Stimulated activated memory B cell treated with anti-CD40 and anti-IgM and Interleukin-4, amounts not matched to agents 10 μg/mL and 1 μg/mL and 100 μg/mL, for 72 hours (primary cell): ENCODE measurements around the gene GCH1.
"Not testable (repeated sequence)": the region's sequence is repeated elsewhere in the genome, so short reads cannot be mapped to it uniquely, and the experiment has no call there.

Source experiments
- ATAC-seq: fragments of 150-1000 bp; cut with Tn5 transposase; 2 replicates; pipeline ENCODE4 v1.10.0; 2021
- H3K27ac Mint-ChIP-seq: one replicate; pipeline ENCODE4 v1.8.0; 2022; ENCODE audit warnings: mild to moderate bottlenecking, mixed read lengths
- H3K27me3 Mint-ChIP-seq: one replicate; pipeline ENCODE4 v1.8.0; 2022; ENCODE audit warnings: mixed read lengths
- H3K36me3 Mint-ChIP-seq: one replicate; pipeline ENCODE4 v1.8.0; 2022; ENCODE audit warnings: mixed read lengths
- H3K4me1 Mint-ChIP-seq: one replicate; pipeline ENCODE4 v1.8.0; 2022; ENCODE audit warnings: mixed read lengths
- H3K4me3 Mint-ChIP-seq: one replicate; pipeline ENCODE4 v1.8.0; 2022; ENCODE audit warnings: mild to moderate bottlenecking, moderate library complexity, mixed read lengths
- H3K9me3 Mint-ChIP-seq: one replicate; pipeline ENCODE4 v1.8.0; 2022; ENCODE audit warnings: mixed read lengths

Gene GCH1

DNA sequence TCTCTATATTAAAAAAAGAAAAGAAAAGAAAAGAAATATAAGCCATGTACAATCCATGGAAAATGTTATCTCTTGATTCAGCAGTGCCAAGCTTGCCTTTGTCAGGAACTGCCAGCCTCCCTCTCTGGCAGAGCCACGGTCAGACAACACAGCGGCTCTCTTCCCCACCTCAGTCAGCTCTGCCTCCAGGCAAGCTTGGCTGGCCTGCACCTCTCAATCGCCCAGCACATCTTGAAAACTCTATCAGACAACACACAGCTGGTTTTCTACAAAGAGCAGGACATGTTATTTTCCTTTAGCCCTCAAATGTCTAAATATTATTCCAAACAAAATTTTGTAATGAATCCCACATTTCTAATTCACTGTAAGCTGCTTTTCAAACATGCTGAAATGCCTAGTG lies 20.0 kb upstream of the GCH1 start:
- Mint-ChIP-seq H3K36me3 (no peaks in the 10 kb centered on the region), H3K4me3 (no peak overlapping the region), H3K27ac (no peak overlapping the region), H3K4me1 (no peaks in the 10 kb centered on the region), H3K9me3 (no peaks in the 10 kb centered on the region), H3K27me3 (no peaks in the 10 kb centered on the region)
- no peak for ATAC-seq

DNA sequence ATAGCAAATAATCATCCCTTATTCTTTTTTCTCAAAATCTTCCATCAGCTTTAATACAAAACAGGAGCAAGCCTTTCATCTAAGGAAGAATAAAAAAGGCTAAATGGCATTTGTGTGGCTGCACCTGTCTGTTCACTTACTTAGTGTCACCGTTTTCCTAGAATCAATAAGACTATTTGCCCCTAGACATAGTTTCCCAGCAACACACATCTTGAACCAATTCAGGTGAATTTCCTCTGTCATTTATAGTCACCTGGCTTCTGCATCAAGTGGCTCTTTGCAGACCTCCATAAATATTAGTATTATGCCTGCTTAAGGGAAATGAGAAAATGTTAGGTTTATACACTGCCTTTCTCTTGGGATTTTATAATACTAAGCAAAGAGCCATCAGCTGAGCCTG lies 17.4 kb upstream of the GCH1 start:
- Mint-ChIP-seq H3K27ac (no peak overlapping the region), H3K9me3 (no peaks in the 10 kb centered on the region), H3K27me3 (no peaks in the 10 kb centered on the region), H3K4me1 (no peaks in the 10 kb centered on the region), H3K4me3 (no peak overlapping the region), H3K36me3 (no peaks in the 10 kb centered on the region)
- ATAC-seq = no peak

DNA sequence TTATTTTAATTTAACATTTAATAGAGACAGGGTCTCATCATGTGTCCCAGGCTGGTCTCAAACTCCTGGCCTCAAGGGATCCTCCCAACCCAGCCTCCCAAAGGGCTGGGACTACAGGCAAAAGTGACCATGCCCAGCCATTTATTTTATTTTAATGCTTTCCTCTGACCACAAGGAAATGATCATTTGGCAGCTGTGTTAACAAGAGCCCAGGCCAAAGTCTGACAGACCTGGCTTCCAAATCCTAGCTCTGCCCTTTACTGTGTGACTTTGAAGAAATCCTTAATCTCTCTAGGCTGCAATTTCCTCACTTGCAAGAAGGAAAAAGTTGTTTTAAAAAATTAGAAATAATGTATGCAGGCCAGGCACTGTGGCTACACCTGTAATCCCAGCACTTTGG lies 16.7 kb upstream of the GCH1 start:
- Mint-ChIP-seq H3K27me3 (no peaks in the 10 kb centered on the region), H3K36me3 (no peaks in the 10 kb centered on the region), H3K4me1 (no peaks in the 10 kb centered on the region), H3K9me3 (no peaks in the 10 kb centered on the region), H3K27ac (no peak overlapping the region), H3K4me3 (no peak overlapping the region)
- no peak for ATAC-seq

DNA sequence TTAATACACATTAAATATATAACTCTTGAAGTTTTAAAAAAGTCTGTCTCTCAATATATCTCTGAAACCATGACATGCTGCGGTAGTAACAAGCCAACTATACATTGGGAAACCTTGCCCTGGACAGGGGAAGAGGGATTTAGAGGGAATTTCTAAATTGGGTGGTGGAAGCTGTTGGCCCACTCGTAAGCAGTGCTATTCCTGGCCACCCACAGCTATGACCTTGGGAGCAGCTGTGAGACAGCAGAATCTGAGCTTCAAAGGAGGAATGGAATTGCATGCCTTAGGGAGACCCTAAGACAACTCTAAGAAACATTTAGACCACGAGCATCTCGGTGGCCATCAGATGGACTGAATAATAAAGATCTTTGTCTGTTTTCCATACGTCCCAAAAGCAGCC lies 15.8 kb upstream of the GCH1 start:
- ATAC-seq = no peak
- no peaks in the 10 kb centered on the region for H3K27me3 Mint-ChIP-seq
- no peaks in the 10 kb centered on the region for H3K9me3 Mint-ChIP-seq
- H3K36me3 Mint-ChIP-seq = no peaks in the 10 kb centered on the region
- no peaks in the 10 kb centered on the region for H3K4me1 Mint-ChIP-seq
- H3K4me3 Mint-ChIP-seq = no peak overlapping the region
- no peak overlapping the region for H3K27ac Mint-ChIP-seq

DNA sequence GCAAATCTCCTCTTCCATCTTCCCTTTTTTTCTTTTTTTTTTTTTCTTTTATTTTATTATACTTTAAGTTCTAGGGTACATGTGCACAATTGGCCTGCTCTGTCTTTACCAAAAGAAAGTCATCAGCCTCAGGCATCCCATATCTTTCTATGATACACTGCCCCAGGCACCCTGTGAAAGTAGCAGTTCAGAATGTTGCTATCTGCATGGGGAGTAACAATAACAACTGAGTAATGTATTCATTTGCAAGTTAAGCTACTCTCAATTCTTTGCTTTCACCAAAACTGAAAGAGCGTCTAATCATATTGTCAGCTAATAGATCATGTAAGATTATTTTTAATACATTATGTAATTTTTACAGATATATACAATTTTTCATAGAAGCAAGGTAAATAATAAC lies 13.5 kb upstream of the GCH1 start:
- H3K36me3 Mint-ChIP-seq = no peaks in the 10 kb centered on the region
- no peak overlapping the region for H3K4me3 Mint-ChIP-seq
- no peaks in the 10 kb centered on the region for H3K9me3 Mint-ChIP-seq
- H3K4me1 Mint-ChIP-seq = no peaks in the 10 kb centered on the region
- no peak overlapping the region for H3K27ac Mint-ChIP-seq
- no peaks in the 10 kb centered on the region for H3K27me3 Mint-ChIP-seq
- no peak for ATAC-seq

DNA sequence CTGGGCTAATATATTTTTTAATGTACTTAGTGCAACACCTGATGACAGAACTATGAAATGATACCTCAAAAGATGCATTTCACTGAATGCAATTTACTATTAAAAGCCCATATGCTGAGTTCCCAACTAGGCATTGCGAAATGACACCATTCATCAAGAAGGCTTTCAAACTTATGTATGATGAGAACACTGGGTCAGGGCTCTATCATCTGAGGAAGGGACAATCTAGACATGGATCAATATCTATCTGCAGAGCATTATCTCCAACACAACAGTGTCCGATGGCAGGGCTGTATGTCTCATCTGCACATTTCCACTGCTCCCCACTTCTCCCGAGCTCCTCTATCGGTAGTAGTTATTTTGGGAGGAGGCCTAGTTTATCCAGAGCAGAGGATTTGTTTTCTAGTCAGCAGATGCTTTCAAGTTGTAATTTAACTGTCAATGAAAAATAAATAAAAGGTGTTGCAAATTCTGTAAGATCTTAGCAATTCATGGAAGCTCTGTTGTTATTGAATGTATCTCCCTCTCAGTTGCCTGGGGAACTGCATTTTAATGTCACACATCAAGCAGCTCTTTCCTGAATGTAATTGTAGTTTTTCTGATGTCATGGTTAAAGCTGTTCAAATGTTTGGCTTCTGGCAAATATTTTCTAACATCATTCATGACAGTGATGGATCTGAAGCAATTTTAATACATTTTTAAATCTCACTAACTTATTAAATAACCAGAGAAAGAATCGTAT lies 7.4 kb upstream of the GCH1 start:
- H3K9me3 Mint-ChIP-seq = no peaks in the 10 kb centered on the region
- no peaks in the 10 kb centered on the region for H3K36me3 Mint-ChIP-seq
- no peak for ATAC-seq
- no peak overlapping the region for H3K4me3 Mint-ChIP-seq
- H3K27me3 Mint-ChIP-seq = no peaks in the 10 kb centered on the region
- peaks cover 6% of the 10 kb centered on the region for H3K4me1 Mint-ChIP-seq
- H3K27ac Mint-ChIP-seq = no peak overlapping the region

DNA sequence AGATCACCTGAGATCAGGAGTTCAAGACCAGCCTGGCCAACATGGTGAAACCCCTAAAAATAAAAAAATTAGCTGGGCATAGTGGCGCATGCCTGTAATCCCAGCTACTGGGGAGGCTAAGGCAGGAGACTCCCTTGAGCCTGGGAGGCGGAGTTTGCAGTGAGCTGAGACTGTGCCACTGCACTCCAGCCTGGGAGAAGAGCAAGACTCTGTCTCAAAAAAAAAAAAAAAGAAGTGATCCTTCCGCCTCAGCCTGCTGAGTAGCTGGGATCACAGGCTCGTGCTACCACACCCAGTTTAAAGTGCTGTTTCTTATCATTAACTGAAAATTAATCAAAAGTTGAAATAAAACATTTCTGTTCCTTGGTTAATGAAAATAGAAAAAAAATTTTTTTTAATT lies 6.3 kb upstream of the GCH1 start:
- not testable (repeated sequence) for H3K4me3 Mint-ChIP-seq

DNA sequence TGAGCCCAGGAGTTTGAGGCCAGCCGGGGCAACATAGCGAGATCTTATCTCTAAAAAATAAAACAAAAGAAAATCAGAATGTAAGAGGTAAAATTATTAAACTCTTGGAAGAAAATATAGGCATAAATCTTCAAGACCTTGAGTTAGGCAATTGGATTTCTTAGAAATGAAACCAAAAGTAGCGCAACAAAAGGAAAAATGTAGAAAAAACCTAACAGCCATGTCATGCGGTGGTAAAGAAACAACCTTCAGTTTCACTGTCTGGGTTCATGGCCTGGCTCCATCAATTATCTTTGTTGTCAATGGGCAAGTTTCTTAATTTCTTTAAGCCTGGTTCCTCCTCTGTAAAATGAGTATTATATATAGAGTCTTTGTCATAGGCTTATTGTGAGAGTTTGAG lies 5.6 kb upstream of the GCH1 start:
- no peak overlapping the region for H3K27ac Mint-ChIP-seq
- no peak for ATAC-seq

More for the DNA sequence above, 6.3 kb upstream of the GCH1 start:
- H3K27ac Mint-ChIP-seq, H3K27me3 Mint-ChIP-seq, H3K36me3 Mint-ChIP-seq, H3K9me3 Mint-ChIP-seq, H3K4me1 Mint-ChIP-seq, ATAC-seq: not testable (repeated sequence)

DNA sequence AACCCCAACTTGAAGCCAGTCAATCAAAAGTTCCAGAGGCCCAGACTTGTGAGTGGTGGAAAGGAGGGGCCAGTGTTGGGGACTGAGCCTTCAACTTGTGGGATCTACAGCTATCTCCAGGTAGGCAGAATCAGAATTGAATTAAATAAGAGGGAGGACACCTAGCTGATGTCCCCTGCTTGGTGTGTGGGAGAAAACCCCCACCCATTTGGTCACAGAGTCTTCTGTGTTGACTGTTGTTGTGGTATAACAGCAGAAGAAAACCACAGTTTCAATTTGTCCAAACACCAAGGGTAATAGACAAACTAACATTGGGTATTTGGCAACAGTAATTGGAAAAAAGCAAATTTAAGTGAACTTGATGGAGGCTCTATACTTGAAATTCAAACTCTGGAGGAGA lies 3.4 kb upstream of the GCH1 start:
- no peak overlapping the region for H3K27ac Mint-ChIP-seq
- H3K9me3 Mint-ChIP-seq = no peaks in the 10 kb centered on the region
- H3K36me3 Mint-ChIP-seq = no peaks in the 10 kb centered on the region
- ATAC-seq = no peak
- peaks cover 9% of the 10 kb centered on the region for H3K4me1 Mint-ChIP-seq
- no peaks in the 10 kb centered on the region for H3K27me3 Mint-ChIP-seq
- H3K4me3 Mint-ChIP-seq = no peak overlapping the region

More for the DNA sequence above, 5.6 kb upstream of the GCH1 start:
- Mint-ChIP-seq H3K27me3 (no peaks in the 10 kb centered on the region), H3K4me1 (peaks cover 6% of the 10 kb centered on the region), H3K9me3 (no peaks in the 10 kb centered on the region), H3K36me3 (no peaks in the 10 kb centered on the region), H3K4me3 (no peak overlapping the region)

DNA sequence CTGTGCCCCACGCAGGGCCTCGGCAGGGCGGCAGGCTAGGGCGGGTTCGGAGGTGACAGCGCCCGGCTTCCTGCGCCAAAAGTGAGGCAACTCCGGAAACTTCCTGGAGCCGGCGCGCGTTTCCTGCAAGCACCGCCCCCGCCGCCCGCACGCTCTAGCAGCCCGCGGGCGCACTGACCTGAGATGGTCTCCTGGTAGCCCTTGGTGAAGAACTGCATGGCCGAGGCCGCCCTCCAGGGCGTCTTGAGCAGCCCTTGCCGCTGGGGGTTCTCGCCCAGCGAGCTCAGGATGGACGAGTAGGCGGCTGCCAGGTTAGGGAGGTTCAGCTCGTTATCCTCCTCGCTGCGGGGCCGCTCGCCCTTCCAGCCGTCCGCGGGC lies 494 bp downstream of the GCH1 start:
- peak; percentile 81 for ATAC-seq
- no peaks in the 10 kb centered on the region for H3K36me3 Mint-ChIP-seq
- H3K27me3 Mint-ChIP-seq = no peaks in the 10 kb centered on the region
- peaks cover 11% of the 10 kb centered on the region for H3K4me1 Mint-ChIP-seq
- H3K9me3 Mint-ChIP-seq = no peaks in the 10 kb centered on the region
- H3K4me3 Mint-ChIP-seq = peak overlapping the region; percentile 90
- H3K27ac Mint-ChIP-seq = peak overlapping the region; percentile 78

DNA sequence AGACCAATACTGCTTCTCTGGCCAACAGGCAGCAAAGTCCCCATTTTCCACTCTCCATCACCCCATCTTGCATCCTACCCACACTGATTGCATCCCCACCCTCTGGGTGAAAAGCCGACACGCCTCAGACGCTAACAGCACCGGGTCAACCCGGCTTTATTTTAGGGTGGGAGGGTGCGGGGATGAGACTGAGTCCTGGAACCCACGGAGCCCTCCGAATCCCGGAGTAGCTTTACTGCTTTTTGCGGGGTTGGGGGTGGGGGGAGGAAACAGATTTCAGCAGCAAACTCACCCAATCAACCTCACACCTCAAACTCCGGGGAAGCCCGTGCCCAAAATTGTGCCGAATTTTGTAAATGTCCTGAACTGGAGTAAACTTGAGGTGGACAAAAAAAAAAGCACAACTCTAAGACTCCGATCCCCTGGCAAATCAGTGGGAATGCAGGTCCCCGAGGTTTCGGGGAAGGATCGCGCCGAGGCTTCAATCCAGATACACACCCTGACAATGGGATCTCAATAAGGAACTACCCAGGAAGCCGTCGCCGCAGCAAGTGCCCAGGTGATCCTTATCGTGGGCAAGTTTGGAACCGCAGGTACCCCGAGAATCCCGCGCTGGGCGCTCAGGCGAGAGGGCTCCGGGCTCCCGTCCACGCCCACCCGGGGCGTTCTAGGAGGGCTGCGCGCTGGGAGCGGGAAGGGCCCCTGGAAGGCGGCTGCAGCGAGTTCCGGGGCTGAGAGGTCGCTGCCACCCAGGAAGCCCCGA lies 1.1 kb downstream of the GCH1 start:
- Mint-ChIP-seq H3K4me3 (peak overlapping the region; percentile 90), H3K36me3 (no peaks in the 10 kb centered on the region), H3K9me3 (no peaks in the 10 kb centered on the region), H3K27me3 (no peaks in the 10 kb centered on the region), H3K27ac (peak overlapping the region; percentile 78), H3K4me1 (peaks cover 11% of the 10 kb centered on the region)
- no peak for ATAC-seq

DNA sequence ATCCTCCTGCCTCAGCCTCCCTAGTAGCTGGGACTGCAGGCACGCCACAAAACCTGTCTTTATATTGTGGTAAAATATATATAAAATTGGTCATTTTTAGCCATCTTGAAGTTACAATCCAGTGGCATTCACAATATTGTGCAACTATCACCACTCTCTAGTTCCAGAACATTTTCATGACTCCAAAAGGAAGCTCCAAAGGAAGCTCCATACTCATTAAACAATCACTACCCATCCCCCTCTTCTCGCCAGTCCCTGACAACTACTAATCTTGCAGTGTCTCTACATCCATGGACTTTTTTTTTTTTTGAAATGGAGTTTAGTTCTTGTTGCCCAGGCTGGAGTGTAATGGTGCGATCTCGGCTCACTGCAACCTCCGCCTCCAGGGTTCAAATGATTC lies 3.1 kb downstream of the GCH1 start:
- Mint-ChIP-seq H3K4me3 (no peak overlapping the region), H3K9me3 (no peaks in the 10 kb centered on the region), H3K27ac (no peak overlapping the region), H3K4me1 (peaks cover 23% of the 10 kb centered on the region), H3K27me3 (no peaks in the 10 kb centered on the region), H3K36me3 (no peaks in the 10 kb centered on the region)
- ATAC-seq = no peak

DNA sequence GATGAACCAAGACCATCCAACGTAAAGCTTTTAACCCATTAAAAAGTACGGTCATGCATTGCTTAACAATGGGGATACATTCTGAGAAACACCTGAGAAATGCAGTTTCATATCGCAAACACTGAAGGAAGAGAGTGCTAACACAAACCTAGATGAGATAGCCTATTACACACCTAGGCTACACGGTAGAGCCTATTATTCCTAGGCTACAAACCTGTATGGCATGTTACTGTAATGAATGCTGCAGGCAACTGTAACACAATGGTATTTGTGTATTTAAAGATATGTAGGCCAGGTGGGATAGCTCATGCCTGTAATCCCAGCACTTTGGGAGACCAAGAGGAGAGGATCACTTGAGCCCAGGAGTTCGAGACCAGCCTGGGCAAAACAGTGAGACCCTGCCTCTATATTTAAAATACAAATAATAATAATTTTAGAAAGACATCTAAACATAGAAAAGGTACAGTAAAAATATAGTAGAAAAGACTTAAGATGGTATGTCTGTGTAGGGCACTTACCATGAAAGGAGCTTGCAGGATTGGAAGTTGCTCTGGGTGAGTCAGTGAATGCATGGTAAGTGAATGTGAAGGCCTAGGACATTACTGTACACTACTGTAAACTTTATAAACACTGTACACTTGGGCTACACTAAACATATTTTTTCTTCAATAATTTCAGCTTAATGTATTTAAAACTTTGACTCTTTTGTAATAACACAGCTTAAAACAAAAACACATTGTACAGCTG lies 4.6 kb downstream of the GCH1 start:
- H3K9me3 Mint-ChIP-seq, ATAC-seq, H3K27ac Mint-ChIP-seq, H3K27me3 Mint-ChIP-seq, H3K36me3 Mint-ChIP-seq, H3K4me3 Mint-ChIP-seq: not testable (repeated sequence)
- peaks cover 30% of the 10 kb centered on the region for H3K4me1 Mint-ChIP-seq

DNA sequence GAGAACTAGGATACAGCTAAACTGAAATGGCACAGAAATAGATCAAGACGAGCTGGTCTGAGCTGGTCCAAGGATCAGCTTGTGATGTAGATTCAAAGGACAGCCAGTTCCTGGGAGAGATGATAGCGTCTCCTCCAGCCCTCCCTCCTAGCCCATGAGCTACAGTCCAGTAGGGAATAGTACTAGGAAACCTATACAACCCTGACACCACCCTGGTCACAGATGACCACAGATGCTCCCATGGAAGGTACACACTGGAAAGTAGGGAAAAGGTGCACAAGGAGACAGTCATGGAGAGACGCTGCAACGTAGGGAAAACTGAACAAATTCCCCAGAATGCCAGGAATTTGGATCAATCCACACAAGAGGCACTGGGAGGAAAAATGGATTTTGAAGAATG lies 6.9 kb downstream of the GCH1 start:
- H3K4me3 Mint-ChIP-seq = no peak overlapping the region
- no peak overlapping the region for H3K27ac Mint-ChIP-seq
- no peak for ATAC-seq
- no peaks in the 10 kb centered on the region for H3K9me3 Mint-ChIP-seq
- no peaks in the 10 kb centered on the region for H3K27me3 Mint-ChIP-seq
- peaks cover 28% of the 10 kb centered on the region for H3K4me1 Mint-ChIP-seq
- H3K36me3 Mint-ChIP-seq = no peaks in the 10 kb centered on the region

DNA sequence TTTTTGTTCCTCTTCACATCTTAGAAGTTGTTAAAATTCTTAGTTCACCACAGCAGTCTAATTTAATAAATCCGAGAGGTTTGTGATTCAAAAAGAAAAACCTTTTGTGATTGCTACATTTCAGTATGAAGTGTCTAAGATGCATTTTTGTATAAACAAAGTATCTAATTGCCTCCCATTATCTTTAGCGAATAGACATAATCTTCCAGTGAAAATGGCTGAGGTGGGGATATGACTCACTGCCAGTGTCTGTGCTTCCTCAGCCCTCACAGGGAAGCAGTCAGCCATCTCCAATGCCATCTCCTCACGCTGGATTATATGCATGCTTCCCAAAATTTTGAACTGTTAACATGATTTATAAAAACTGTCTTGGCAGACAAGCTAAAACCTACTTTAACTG lies 7.6 kb downstream of the GCH1 start:
- Mint-ChIP-seq H3K9me3 (no peaks in the 10 kb centered on the region), H3K4me3 (no peak overlapping the region), H3K4me1 (peaks cover 29% of the 10 kb centered on the region), H3K36me3 (no peaks in the 10 kb centered on the region), H3K27me3 (no peaks in the 10 kb centered on the region), H3K27ac (no peak overlapping the region)
- no peak for ATAC-seq
